ENCODE measurements around the gene JMJD1C. TPM values are rescaled to one million over a fixed set of nuclear protein-coding genes. Genes with fewer than 3 reads are reported as not detected.

JMJD1C gene
- total and polyA plus RNA-seq, 9 donors = 45.4 to 140 (median 78.2) TPM

- peaks cover 2% of the 10 kb centered on the region for H3K4me1 ChIP-seq (ENCODE audit: insufficient read depth)
- no peaks in the 10 kb centered on the region for H3K9me3 ChIP-seq
- H3K27ac ChIP-seq = no peak overlapping the region
- H3K36me3 ChIP-seq = no peaks in the 10 kb centered on the region
- TF ChIP-seq POLR2A (IDR thresholded peaks at IDR 0.05) (no peak), EP300 (IDR thresholded peaks at IDR 0.05) (no peak), CTCF (IDR thresholded peaks at IDR 0.05) (no peak)
- no peak for DNase-seq
- 96 to 99% (median 97%) methylated on average over 5 of the region's 5 CpGs for WGBS, 3 donors
- H3K4me3 ChIP-seq = no peak overlapping the region
- no peaks in the 10 kb centered on the region for H3K27me3 ChIP-seq
- intact Hi-C loops (cut with DNase I) = no loop called here
Measured at GRCh38 chr10:63331586-63331985, 134.2 kb downstream of the JMJD1C start.

GRCh38 chr10:63324495-63324854 is 141.3 kb downstream of the JMJD1C start:
- no peak for DNase-seq
- Histone ChIP-seq H3K4me1 (ENCODE audit: insufficient read depth) (no peaks in the 10 kb centered on the region), H3K27me3 (no peaks in the 10 kb centered on the region), H3K9me3 (no peaks in the 10 kb centered on the region), H3K4me3 (no peak overlapping the region), H3K36me3 (no peaks in the 10 kb centered on the region), H3K27ac (no peak overlapping the region)
- TF ChIP-seq POLR2A (IDR thresholded peaks at IDR 0.05) (no peak), CTCF (IDR thresholded peaks at IDR 0.05) (no peak), EP300 (IDR thresholded peaks at IDR 0.05) (no peak)
- intact Hi-C loops (cut with DNase I) = no loop called here
- WGBS, 3 donors = 69 to 74% (median 72%) methylated on average over 2 of the region's 2 CpGs

GRCh38 chr10:63323701-63324494 is 141.9 kb downstream of the JMJD1C start:
- no peak for TF ChIP-seq POLR2A (IDR thresholded peaks at IDR 0.05)
- TF ChIP-seq CTCF (IDR thresholded peaks at IDR 0.05) = no peak
- no peak for TF ChIP-seq EP300 (IDR thresholded peaks at IDR 0.05)

GRCh38 chr10:63320683-63321082 is 145.1 kb downstream of the JMJD1C start:
- H3K36me3 ChIP-seq = no peaks in the 10 kb centered on the region
- H3K9me3 ChIP-seq = no peaks in the 10 kb centered on the region
- H3K27ac ChIP-seq = no peak overlapping the region
- TF ChIP-seq POLR2A (IDR thresholded peaks at IDR 0.05) = no peak
- no peak for TF ChIP-seq CTCF (IDR thresholded peaks at IDR 0.05)
- no peak for TF ChIP-seq EP300 (IDR thresholded peaks at IDR 0.05)
- WGBS, 3 donors = 92 to 100% (median 95%) methylated on average over 1 of the region's 1 CpG
- H3K27me3 ChIP-seq = no peaks in the 10 kb centered on the region
- H3K4me1 ChIP-seq (ENCODE audit: insufficient read depth) = peaks cover 3% of the 10 kb centered on the region
- H3K4me3 ChIP-seq = no peak overlapping the region
- intact Hi-C loops (cut with DNase I) = no loop called here
- no peak for DNase-seq

More at GRCh38 chr10:63323701-63324494, 141.9 kb downstream of the JMJD1C start:
- intact Hi-C loops (cut with DNase I) = no loop called here
- no peaks in the 10 kb centered on the region for H3K4me1 ChIP-seq (ENCODE audit: insufficient read depth)
- no peak overlapping the region for H3K27ac ChIP-seq
- H3K36me3 ChIP-seq = no peaks in the 10 kb centered on the region
- no peaks in the 10 kb centered on the region for H3K9me3 ChIP-seq
- WGBS, 3 donors = 96 to 97% (median 97%) methylated on average over 6 of the region's 6 CpGs
- no peak overlapping the region for H3K4me3 ChIP-seq
- no peak for DNase-seq
- no peaks in the 10 kb centered on the region for H3K27me3 ChIP-seq

Measured in ovary (tissue), 9 donors.